ENCODE data around the gene DNAJC15. TPM values are rescaled to one million over a fixed set of nuclear protein-coding genes. Genes with fewer than 3 reads are reported as not detected.

Gene DNAJC15
- total and polyA plus RNA-seq, 11 donors = 12.8 to 39.2 (median 25.9) TPM

GRCh38 chr13:42997381-42997780 is 26.0 kb upstream of the DNAJC15 start:
- DNase-seq (no peak), ATAC-seq (no peak)
- Histone ChIP-seq H3K9me3 (peaks cover 0 to under 1% (median 0%) of the 10 kb centered on the region in 12 donors), H3K4me3 (no peak overlapping the region), H3K27ac (no peak overlapping the region), H3K27me3 (no peaks in the 10 kb centered on the region), H3K36me3 (no peaks in the 10 kb centered on the region), H3K4me1 (peaks cover 0 to 10% (median 0%) of the 10 kb centered on the region in 12 donors)
- 88 to 95% (median 90%) methylated on average over 2 of the region's 2 CpGs for WGBS, 4 donors
- TF ChIP-seq POLR2A (IDR thresholded peaks at IDR 0.05) = no peak
- intact Hi-C loops (cut with DNase I) = no loop called here

- no peak overlapping the region for H3K27ac ChIP-seq
- 57 to 75% (median 66%) methylated on average over 2 of the region's 2 CpGs for WGBS, 4 donors
- TF ChIP-seq POLR2A (IDR thresholded peaks at IDR 0.05) = no peak
- TF ChIP-seq CTCF (IDR thresholded peaks at IDR 0.05) = no peak
- H3K27me3 ChIP-seq = no peaks in the 10 kb centered on the region
- ATAC-seq (no peak), DNase-seq (no peak)
- H3K9me3 ChIP-seq = peaks cover 0 to 3% (median 0%) of the 10 kb centered on the region in 12 donors
- H3K4me1 ChIP-seq = no peaks in the 10 kb centered on the region
- intact Hi-C loops (cut with DNase I) = no loop called here
- no peaks in the 10 kb centered on the region for H3K36me3 ChIP-seq
- no peak overlapping the region for H3K4me3 ChIP-seq
Measured at GRCh38 chr13:42999491-42999890, 23.9 kb upstream of the DNAJC15 start.

DNA sequence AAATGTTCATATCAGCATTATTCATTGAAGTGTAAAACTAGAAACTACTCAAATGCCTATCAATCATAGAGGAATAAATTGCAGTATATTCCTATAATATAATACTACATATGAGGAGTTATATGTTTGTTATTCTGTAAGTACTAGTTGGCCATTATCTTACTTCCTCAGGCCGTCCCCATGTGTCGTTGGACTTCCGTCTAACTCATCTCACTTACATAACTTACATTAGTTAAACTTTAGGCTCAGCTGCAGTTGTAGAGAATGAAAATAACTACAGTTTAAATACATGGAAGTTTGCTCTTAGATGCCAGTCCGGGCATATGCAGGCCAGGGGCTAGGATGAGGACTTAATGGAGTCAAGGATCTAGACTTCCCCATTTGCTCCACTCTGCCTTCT is 22.7 kb upstream of the DNAJC15 start:
- TF ChIP-seq CTCF (IDR thresholded peaks at IDR 0.05) (no peak), POLR2A (IDR thresholded peaks at IDR 0.05) (no peak)

DNA sequence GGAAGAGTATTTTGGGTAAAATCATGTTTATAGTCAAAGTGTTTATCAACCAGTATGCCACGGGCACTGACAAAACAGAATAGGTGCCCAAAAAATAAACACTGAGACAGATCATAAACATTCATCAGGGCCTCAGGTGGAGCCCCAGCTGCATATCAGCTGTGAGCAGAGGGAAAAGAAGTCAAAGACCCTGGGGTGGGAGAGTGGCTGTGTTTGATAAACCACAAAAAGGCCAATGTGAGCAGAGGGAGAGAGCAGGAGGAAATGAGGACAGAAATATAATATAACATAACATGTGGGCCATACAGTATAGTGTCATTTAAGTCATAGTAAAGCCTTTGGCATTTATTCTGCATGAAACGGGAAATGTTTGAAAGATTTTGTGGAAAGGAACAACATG is 21.4 kb upstream of the DNAJC15 start:
- 87 to 95% (median 93%) methylated on average over 2 of the region's 2 CpGs for WGBS, 4 donors
- intact Hi-C loops (cut with DNase I) = no loop called here
- no peaks in the 10 kb centered on the region for H3K36me3 ChIP-seq
- no peak overlapping the region for H3K27ac ChIP-seq
- no peak for TF ChIP-seq POLR2A (IDR thresholded peaks at IDR 0.05)
- TF ChIP-seq CTCF (IDR thresholded peaks at IDR 0.05) = no peak
- H3K9me3 ChIP-seq = peaks cover 0 to 3% (median 0%) of the 10 kb centered on the region in 12 donors
- peaks cover 0 to 10% (median 0%) of the 10 kb centered on the region in 12 donors for H3K4me1 ChIP-seq
- DNase-seq (no peak), ATAC-seq (no peak)
- H3K4me3 ChIP-seq = no peak overlapping the region
- no peaks in the 10 kb centered on the region for H3K27me3 ChIP-seq

More for the DNA sequence above, 22.7 kb upstream of the DNAJC15 start:
- DNase-seq (no peak), ATAC-seq (no peak)
- Histone ChIP-seq H3K9me3 (peaks cover 0 to 3% (median 0%) of the 10 kb centered on the region in 12 donors), H3K36me3 (no peaks in the 10 kb centered on the region), H3K27ac (no peak overlapping the region), H3K4me3 (no peak overlapping the region), H3K27me3 (no peaks in the 10 kb centered on the region), H3K4me1 (peaks cover 0 to 7% (median 0%) of the 10 kb centered on the region in 12 donors)
- WGBS, 4 donors = 62 to 72% (median 67%) methylated on average over 4 of the region's 4 CpGs
- intact Hi-C loops (cut with DNase I) = no loop called here

DNA sequence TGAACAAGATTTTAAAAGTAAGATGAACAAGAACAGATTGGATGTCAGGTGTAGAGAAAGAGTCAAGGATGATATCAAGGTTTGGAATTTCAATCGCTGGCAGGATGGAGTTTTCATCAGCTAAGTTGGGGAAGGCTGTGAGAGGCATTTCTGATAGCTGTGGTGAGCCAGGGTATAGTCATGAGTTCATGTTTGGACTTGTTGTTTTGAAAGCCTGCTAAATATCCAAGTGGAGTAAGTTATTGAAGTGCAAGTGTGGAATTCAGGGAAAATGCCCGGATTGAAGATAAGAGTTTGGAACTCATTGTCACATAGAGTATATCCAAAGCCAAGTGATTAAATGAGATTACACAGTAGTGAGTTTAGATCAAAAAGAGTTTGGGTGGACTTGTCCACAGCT is 20.4 kb upstream of the DNAJC15 start:
- no peak for TF ChIP-seq CTCF (IDR thresholded peaks at IDR 0.05)
- TF ChIP-seq POLR2A (IDR thresholded peaks at IDR 0.05) = no peak
- Histone ChIP-seq H3K9me3 (peaks cover 0 to 3% (median 0%) of the 10 kb centered on the region in 12 donors), H3K27me3 (no peaks in the 10 kb centered on the region), H3K4me3 (no peak overlapping the region), H3K36me3 (no peaks in the 10 kb centered on the region), H3K4me1 (peaks cover 0 to 10% (median 0%) of the 10 kb centered on the region in 12 donors), H3K27ac (no peak overlapping the region)
- ATAC-seq (no peak), DNase-seq (no peak)
- 62 to 92% (median 79%) methylated on average over 2 of the region's 2 CpGs for WGBS, 4 donors
- intact Hi-C loops (cut with DNase I) = no loop called here

All from heart left ventricle (tissue), 16 donors.